ENCODE measurements around the gene FBXL16. TPM values are rescaled to one million over a fixed set of nuclear protein-coding genes. Genes with fewer than 3 reads are reported as not detected.
"Not testable (repeated sequence)": the region's sequence is repeated elsewhere in the genome, so short reads cannot be mapped to it uniquely, and the experiment has no call there.

Gene FBXL16, protein sequence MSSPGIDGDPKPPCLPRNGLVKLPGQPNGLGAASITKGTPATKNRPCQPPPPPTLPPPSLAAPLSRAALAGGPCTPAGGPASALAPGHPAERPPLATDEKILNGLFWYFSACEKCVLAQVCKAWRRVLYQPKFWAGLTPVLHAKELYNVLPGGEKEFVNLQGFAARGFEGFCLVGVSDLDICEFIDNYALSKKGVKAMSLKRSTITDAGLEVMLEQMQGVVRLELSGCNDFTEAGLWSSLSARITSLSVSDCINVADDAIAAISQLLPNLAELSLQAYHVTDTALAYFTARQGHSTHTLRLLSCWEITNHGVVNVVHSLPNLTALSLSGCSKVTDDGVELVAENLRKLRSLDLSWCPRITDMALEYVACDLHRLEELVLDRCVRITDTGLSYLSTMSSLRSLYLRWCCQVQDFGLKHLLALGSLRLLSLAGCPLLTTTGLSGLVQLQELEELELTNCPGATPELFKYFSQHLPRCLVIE
- total RNA-seq, result not detected in 2 replicates

- no peak within 1 kb of the TSS for H3K27ac ChIP-seq (ENCODE audit: low read depth, low read length)
- H3K4me1 ChIP-seq (ENCODE audit: insufficient read depth, low read length), result peaks cover 6% of the 10 kb centered on the region
- DNase-seq (ENCODE audit: insufficient read length, low spot score, missing footprints), result no peak
- H3K4me3 ChIP-seq (ENCODE audit: insufficient read depth, low read length), result no peak within 1 kb of the TSS
- TF ChIP-seq, protein P1, sequence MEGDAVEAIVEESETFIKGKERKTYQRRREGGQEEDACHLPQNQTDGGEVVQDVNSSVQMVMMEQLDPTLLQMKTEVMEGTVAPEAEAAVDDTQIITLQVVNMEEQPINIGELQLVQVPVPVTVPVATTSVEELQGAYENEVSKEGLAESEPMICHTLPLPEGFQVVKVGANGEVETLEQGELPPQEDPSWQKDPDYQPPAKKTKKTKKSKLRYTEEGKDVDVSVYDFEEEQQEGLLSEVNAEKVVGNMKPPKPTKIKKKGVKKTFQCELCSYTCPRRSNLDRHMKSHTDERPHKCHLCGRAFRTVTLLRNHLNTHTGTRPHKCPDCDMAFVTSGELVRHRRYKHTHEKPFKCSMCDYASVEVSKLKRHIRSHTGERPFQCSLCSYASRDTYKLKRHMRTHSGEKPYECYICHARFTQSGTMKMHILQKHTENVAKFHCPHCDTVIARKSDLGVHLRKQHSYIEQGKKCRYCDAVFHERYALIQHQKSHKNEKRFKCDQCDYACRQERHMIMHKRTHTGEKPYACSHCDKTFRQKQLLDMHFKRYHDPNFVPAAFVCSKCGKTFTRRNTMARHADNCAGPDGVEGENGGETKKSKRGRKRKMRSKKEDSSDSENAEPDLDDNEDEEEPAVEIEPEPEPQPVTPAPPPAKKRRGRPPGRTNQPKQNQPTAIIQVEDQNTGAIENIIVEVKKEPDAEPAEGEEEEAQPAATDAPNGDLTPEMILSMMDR (IDR thresholded peaks at IDR 0.05; ENCODE audit: extremely low read depth, low read depth, low read length), result no peak
- no peak within 1 kb of the TSS for H2AFZ ChIP-seq (ENCODE audit: low read length)
- H3K79me2 ChIP-seq (ENCODE audit: insufficient read depth, low read length), result no peaks in the 10 kb centered on the region
- H3K36me3 ChIP-seq (ENCODE audit: insufficient read depth, low read length), result no peaks in the 10 kb centered on the region
- H3K4me2 ChIP-seq (ENCODE audit: insufficient read depth, low read length), result no peak within 1 kb of the TSS
- H3K9me3 ChIP-seq (ENCODE audit: low read depth, low read length), result no peaks in the 10 kb centered on the region
- peaks cover 18% of the 10 kb centered on the region for H4K20me1 ChIP-seq (ENCODE audit: insufficient read depth, low read length)
- peaks cover 74% of the 10 kb centered on the region for H3K27me3 ChIP-seq (ENCODE audit: insufficient read depth, low read length)
Measured at GRCh38 chr16:705431-706188, at the start of gene FBXL16. Gene FBXL16 (minus strand): TSS chr16:705801. CDS start chr16:697405, 8,396 bp downstream.

DNA sequence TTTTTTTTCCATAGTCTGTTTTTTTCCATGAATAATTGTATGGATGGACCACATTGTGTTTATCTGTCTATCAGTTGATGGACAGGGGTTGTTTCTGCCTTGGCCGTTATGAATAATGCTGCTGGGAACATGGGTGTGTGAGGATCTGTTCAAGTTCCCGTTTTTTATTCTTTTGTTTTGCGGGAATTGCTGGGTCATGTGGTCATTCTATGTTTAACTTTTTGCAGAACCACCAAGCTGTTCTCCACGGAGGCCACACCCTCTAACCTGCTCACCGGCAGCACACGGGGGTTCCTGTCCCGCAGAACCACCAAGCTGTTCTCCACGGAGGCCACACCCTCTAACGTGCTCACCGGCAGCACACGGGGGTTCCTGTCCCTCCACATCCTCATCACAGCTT lies 49.1 kb upstream of the FBXL16 start:
- Histone ChIP-seq H3K4me2 (ENCODE audit: insufficient read depth, low read length) (no peak overlapping the region), H3K79me2 (ENCODE audit: insufficient read depth, low read length) (no peaks in the 10 kb centered on the region), H3K4me3 (ENCODE audit: insufficient read depth, low read length) (no peak overlapping the region), H3K4me1 (ENCODE audit: insufficient read depth, low read length) (no peaks in the 10 kb centered on the region), H3K27me3 (ENCODE audit: insufficient read depth, low read length) (peaks cover 12% of the 10 kb centered on the region), H3K27ac (ENCODE audit: low read depth, low read length) (no peak overlapping the region), H2AFZ (ENCODE audit: low read length) (no peak overlapping the region), H4K20me1 (ENCODE audit: insufficient read depth, low read length) (no peaks in the 10 kb centered on the region), H3K9me3 (ENCODE audit: low read depth, low read length) (no peaks in the 10 kb centered on the region), H3K36me3 (ENCODE audit: insufficient read depth, low read length) (no peaks in the 10 kb centered on the region)
- no peak for DNase-seq (ENCODE audit: insufficient read length, low spot score, missing footprints)
- TF ChIP-seq, protein P1 (IDR thresholded peaks at IDR 0.05; ENCODE audit: extremely low read depth, low read depth, low read length), result no peak

DNA sequence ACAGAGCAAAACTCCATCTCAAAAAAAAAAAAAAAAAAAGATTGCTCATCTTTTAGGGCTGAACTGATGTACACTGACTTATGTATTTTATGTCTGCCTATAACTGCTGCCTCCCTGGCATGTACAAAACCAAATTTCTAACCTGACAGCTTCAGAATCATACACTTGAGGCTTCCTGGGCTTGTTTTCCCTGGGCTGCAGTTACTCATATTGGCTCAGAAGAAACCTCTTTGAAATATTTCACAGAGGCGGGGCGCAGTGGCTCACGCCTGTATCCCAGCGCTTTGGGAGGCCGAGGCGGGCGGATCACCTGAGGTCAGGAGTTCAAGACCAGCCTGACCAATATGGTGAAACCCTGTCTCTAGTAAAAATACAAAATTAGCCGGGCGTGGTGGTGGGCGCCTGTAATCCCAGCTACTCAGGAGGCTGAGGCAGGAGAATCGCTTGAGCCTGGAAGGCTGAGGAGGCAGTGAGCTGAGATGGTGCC lies 48.6 kb upstream of the FBXL16 start:
- peaks cover 12% of the 10 kb centered on the region for H3K27me3 ChIP-seq (ENCODE audit: insufficient read depth, low read length)
- not testable (repeated sequence) for H4K20me1 ChIP-seq (ENCODE audit: insufficient read depth, low read length); H3K9me3 ChIP-seq (ENCODE audit: low read depth, low read length); H2AFZ ChIP-seq (ENCODE audit: low read length); H3K79me2 ChIP-seq (ENCODE audit: insufficient read depth, low read length); H3K27ac ChIP-seq (ENCODE audit: low read depth, low read length); H3K4me1 ChIP-seq (ENCODE audit: insufficient read depth, low read length); H3K4me2 ChIP-seq (ENCODE audit: insufficient read depth, low read length); H3K36me3 ChIP-seq (ENCODE audit: insufficient read depth, low read length); H3K4me3 ChIP-seq (ENCODE audit: insufficient read depth, low read length); DNase-seq (ENCODE audit: insufficient read length, low spot score, missing footprints)

DNA sequence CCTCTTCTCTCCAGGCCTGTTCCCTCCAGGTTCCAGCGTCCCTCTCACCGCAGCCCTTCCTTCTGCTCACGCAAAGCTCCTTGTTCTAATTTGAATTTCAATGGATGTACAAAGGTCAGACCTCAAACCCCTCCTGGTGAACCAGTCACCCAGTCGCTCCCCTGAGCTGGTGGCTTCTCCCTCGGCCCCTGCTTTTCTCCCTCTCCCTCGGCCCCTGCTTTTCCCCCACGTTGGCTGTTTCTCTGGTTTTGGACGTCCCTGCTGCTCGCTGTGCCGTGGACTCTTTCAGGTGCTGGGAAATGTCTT lies 46.4 kb upstream of the FBXL16 start:
- no peaks in the 10 kb centered on the region for H4K20me1 ChIP-seq (ENCODE audit: insufficient read depth, low read length)
- no peak overlapping the region for H3K4me3 ChIP-seq (ENCODE audit: insufficient read depth, low read length)
- no peak for DNase-seq (ENCODE audit: insufficient read length, low spot score, missing footprints)
- H3K36me3 ChIP-seq (ENCODE audit: insufficient read depth, low read length), result no peaks in the 10 kb centered on the region
- no peak overlapping the region for H2AFZ ChIP-seq (ENCODE audit: low read length)
- TF ChIP-seq, protein P1 (IDR thresholded peaks at IDR 0.05; ENCODE audit: extremely low read depth, low read depth, low read length), result no peak
- no peak overlapping the region for H3K27ac ChIP-seq (ENCODE audit: low read depth, low read length)
- H3K4me2 ChIP-seq (ENCODE audit: insufficient read depth, low read length), result no peak overlapping the region
- H3K79me2 ChIP-seq (ENCODE audit: insufficient read depth, low read length), result no peaks in the 10 kb centered on the region
- no peaks in the 10 kb centered on the region for H3K4me1 ChIP-seq (ENCODE audit: insufficient read depth, low read length)
- H3K9me3 ChIP-seq (ENCODE audit: low read depth, low read length), result no peaks in the 10 kb centered on the region
- H3K27me3 ChIP-seq (ENCODE audit: insufficient read depth, low read length), result peaks cover 12% of the 10 kb centered on the region
